Mesenchymal stem cell (in vitro differentiated cells and primary cell): ENCODE data around the gene AZU1. TPM values are rescaled to one million over a fixed set of nuclear protein-coding genes. Genes with fewer than 3 reads are reported as not detected.
A peak's percentile ranks its signal among the peaks of the same experiment; 100 is the strongest.

ENCODE experiments used
- DNase-seq: peaks from one replicate; pipeline ENCODE4 v3.0.0-alpha.2; 2013
- H2AFZ ChIP-seq: one replicate; pipeline ENCODE4 v1.6.1; 2013; ENCODE audit warnings: low read depth, mild to moderate bottlenecking, control low read depth, inconsistent platforms, low read length, moderate library complexity
- H2AK5ac ChIP-seq: 2 replicates; pipeline ENCODE4 v1.6.1; 2013; ENCODE audit warnings: low read length, moderate library complexity, mild to moderate bottlenecking, inconsistent platforms; ENCODE audit not compliant: severe bottlenecking
- H2BK120ac ChIP-seq: one replicate; pipeline ENCODE4 v1.6.1; 2013; ENCODE audit warnings: low read depth, mild to moderate bottlenecking, inconsistent platforms, low read length, moderate library complexity
- H2BK12ac ChIP-seq, 2 experiments: one replicate each; pipeline ENCODE4 v1.6.1; 2013; ENCODE audit warnings: inconsistent platforms in 2 of 2, low read length in 2 of 2, mild to moderate bottlenecking in 2 of 2, moderate library complexity in 2 of 2, control low read depth in 1 of 2
- H2BK15ac ChIP-seq: one replicate; pipeline ENCODE4 v1.6.1; 2013; ENCODE audit warnings: mild to moderate bottlenecking, low read depth, inconsistent platforms; ENCODE audit not compliant: poor library complexity, severe bottlenecking
- H2BK5ac ChIP-seq: 2 replicates; pipeline ENCODE4 v1.6.1; 2013; ENCODE audit warnings: low read depth, mild to moderate bottlenecking, low read length, control low read depth, inconsistent platforms; ENCODE audit not compliant: poor library complexity, severe bottlenecking
- H3K14ac ChIP-seq, 2 experiments: one replicate each; pipeline ENCODE4 v1.6.1; 2013; ENCODE audit warnings: inconsistent platforms in 2 of 2, low read length in 2 of 2, control low read depth in 1 of 2, mild to moderate bottlenecking in 1 of 2, moderate library complexity in 1 of 2
- H3K18ac ChIP-seq, 2 experiments: one replicate each; pipeline ENCODE4 v1.6.1; 2013; ENCODE audit warnings: inconsistent platforms in 2 of 2, low read length in 2 of 2, control low read depth in 1 of 2, low read depth in 1 of 2, mild to moderate bottlenecking in 1 of 2
- H3K23ac ChIP-seq, 2 experiments: one replicate each; pipeline ENCODE4 v1.6.1; 2013; ENCODE audit warnings: inconsistent platforms in 2 of 2, low read length in 2 of 2, mild to moderate bottlenecking in 2 of 2, moderate library complexity in 2 of 2, control low read depth in 1 of 2
- H3K27ac ChIP-seq: 2 replicates; pipeline ENCODE4 v1.5.1; 2013; ENCODE audit warnings: mild to moderate bottlenecking, moderate library complexity, low read length, control low read depth, inconsistent platforms; ENCODE audit not compliant: poor library complexity, severe bottlenecking
- H3K27me3 ChIP-seq, 2 experiments: 2 replicates each; pipeline versions ENCODE4 v1.6.1 to v1.7.0; 2013; ENCODE audit warnings: low read length in 2 of 2, mild to moderate bottlenecking in 2 of 2, moderate library complexity in 2 of 2, control low read depth in 1 of 2, inconsistent platforms in 1 of 2; ENCODE audit not compliant: control insufficient read depth in 1 of 2, insufficient read depth in 1 of 2
- H3K36me3 ChIP-seq, 2 experiments: 2 replicates each; pipeline versions ENCODE4 v1.6.1 to v1.7.0; 2013; ENCODE audit warnings: low read length in 2 of 2, control low read depth in 1 of 2, inconsistent platforms in 1 of 2, low read depth in 1 of 2, mild to moderate bottlenecking in 1 of 2; ENCODE audit not compliant: insufficient read depth in 2 of 2, control insufficient read depth in 1 of 2
- H3K4ac ChIP-seq, 2 experiments: one replicate each; pipeline ENCODE4 v1.6.1; 2013; ENCODE audit warnings: inconsistent platforms in 2 of 2, low read length in 2 of 2, mild to moderate bottlenecking in 2 of 2, moderate library complexity in 2 of 2, control low read depth in 1 of 2, low read depth in 1 of 2
- H3K4me1 ChIP-seq: 2 replicates; pipeline ENCODE4 v1.6.1; 2013; ENCODE audit warnings: low read depth, low read length, control low read depth; ENCODE audit not compliant: control insufficient read depth, insufficient read depth
- H3K4me2 ChIP-seq: 2 replicates; pipeline ENCODE4 v1.6.1; 2013; ENCODE audit warnings: low read length, mild to moderate bottlenecking, inconsistent platforms; ENCODE audit not compliant: poor library complexity, severe bottlenecking
- H3K4me3 ChIP-seq, 2 experiments: 2 replicates each; pipeline versions ENCODE4 v1.5.1 to v1.7.0; 2013; ENCODE audit warnings: low read length in 2 of 2, mild to moderate bottlenecking in 2 of 2, control low read depth in 1 of 2, low read depth in 1 of 2; ENCODE audit not compliant: insufficient read depth in 1 of 2
- H3K79me1 ChIP-seq: replicated peaks from 2 replicates; pipeline ENCODE4 v1.6.1; 2013; ENCODE audit warnings: mild to moderate bottlenecking, control low read depth, low read length, inconsistent platforms; ENCODE audit not compliant: poor library complexity, severe bottlenecking
- H3K9ac ChIP-seq: 2 replicates; pipeline ENCODE4 v1.7.0; 2013; ENCODE audit warnings: mild to moderate bottlenecking, low read length, moderate library complexity
- H3K9me3 ChIP-seq: 2 replicates; pipeline ENCODE4 v1.7.0; 2013; ENCODE audit warnings: mild to moderate bottlenecking, low read length; ENCODE audit not compliant: control insufficient read depth
- H4K8ac ChIP-seq: one replicate; pipeline ENCODE4 v1.6.1; 2013; ENCODE audit warnings: inconsistent platforms, mild to moderate bottlenecking, low read length, moderate library complexity
- H4K91ac ChIP-seq: one replicate; pipeline ENCODE4 v1.6.1; 2013; ENCODE audit warnings: mild to moderate bottlenecking, low read length, inconsistent platforms
- WGBS: methylation state at CpG from one replicate; pipeline ENCODE4 v1.1.7; 2013; ENCODE audit warnings: mixed read lengths; 5-methylcytosine and 5-hydroxymethylcytosine counted together
- polyA plus RNA-seq, 2 experiments: library from polyadenylated mRNA; stranded (reverse); fragments of 200-250 nt; gene quantifications; one replicate each; pipeline ENCODE4 v1.2.3, GENCODE V29; 2013

Gene AZU1
- 0.15 TPM for polyA plus RNA-seq (2013, experiment 1 of 2)
- 0.05 TPM for polyA plus RNA-seq (2013, experiment 2 of 2)

GRCh38 chr19:827710-828321 is at the start of gene AZU1:
Gene AZU1, plus strand, starts transcription at chr19:827837. Its CDS starts 10 bp downstream, at chr19:827847.
- Histone ChIP-seq H4K91ac (no peak within 1 kb of the TSS), H3K27me3 (peaks cover 0 to 29% of the 10 kb centered on the region in 2 experiments), H3K36me3 (no peaks in the 10 kb centered on the region), H2BK12ac (no peak within 1 kb of the TSS), H2BK120ac (no peak within 1 kb of the TSS), H3K4me1 (peaks cover 12% of the 10 kb centered on the region), H3K4me3 (no peak within 1 kb of the TSS), H3K79me1 (no peaks in the 10 kb centered on the region), H3K9me3 (no peaks in the 10 kb centered on the region), H3K4me2 (no peak within 1 kb of the TSS), H2BK15ac (no peak within 1 kb of the TSS), H2BK5ac (no peak within 1 kb of the TSS), H2AFZ (no peak within 1 kb of the TSS), H3K18ac (no peak within 1 kb of the TSS), H3K9ac (no peak within 1 kb of the TSS), H2AK5ac (no peak within 1 kb of the TSS), H4K8ac (no peak within 1 kb of the TSS), H3K4ac (no peak within 1 kb of the TSS), H3K27ac (no peak within 1 kb of the TSS), H3K23ac (no peak within 1 kb of the TSS), H3K14ac (no peak within 1 kb of the TSS)
- WGBS: 86% methylated on average over 30 of the region's 33 CpGs
- no peak for DNase-seq

- Histone ChIP-seq H2BK120ac (peak overlapping the region; percentile 90), H4K91ac (peak overlapping the region; percentile 100), H3K79me1 (peaks cover 5% of the 10 kb centered on the region), H3K9ac (peak overlapping the region; percentile 77), H3K4me1 (peaks cover 31% of the 10 kb centered on the region), H3K27me3 (no peaks in the 10 kb centered on the region), H3K36me3 (no peaks in the 10 kb centered on the region), H2AK5ac (peak overlapping the region; percentile 67), H2BK12ac (peak overlapping the region; percentile 99), H3K18ac (peak overlapping the region; percentile 85 to 96), H2BK5ac (peak overlapping the region; percentile 68), H3K23ac (no peak overlapping the region), H3K9me3 (no peaks in the 10 kb centered on the region), H3K4me2 (no peak overlapping the region), H2AFZ (peak overlapping the region; percentile 73), H4K8ac (peak overlapping the region; percentile 82), H3K4me3 (peak overlapping the region in 1 of 2 experiments; percentile 28), H3K4ac (peak overlapping the region; percentile 45 to 98), H3K27ac (peak overlapping the region; percentile 84), H3K14ac (peak overlapping the region in 1 of 2 experiments; percentile 22), H2BK15ac (peak overlapping the region; percentile 15)
- 61% methylated on average over 36 of the region's 36 CpGs for WGBS
- peak; percentile 98 for DNase-seq
Observed at GRCh38 chr19:778910-779653, 48.6 kb upstream of the AZU1 start.

- Histone ChIP-seq H3K79me1 (peaks cover 8% of the 10 kb centered on the region), H3K27me3 (no peaks in the 10 kb centered on the region), H4K91ac (peak overlapping the region; percentile 16), H2BK12ac (peak overlapping the region in 1 of 2 experiments; percentile 46), H3K23ac (no peak overlapping the region), H3K14ac (peak overlapping the region in 1 of 2 experiments; percentile 48), H3K9me3 (no peaks in the 10 kb centered on the region), H4K8ac (no peak overlapping the region), H3K4me2 (no peak overlapping the region), H3K4me3 (no peak overlapping the region), H2BK5ac (no peak overlapping the region), H3K36me3 (no peaks in the 10 kb centered on the region), H3K4ac (no peak overlapping the region), H3K4me1 (peaks cover 33% of the 10 kb centered on the region), H2BK120ac (no peak overlapping the region), H3K18ac (peak overlapping the region in 1 of 2 experiments; percentile 56), H3K27ac (no peak overlapping the region), H2AFZ (no peak overlapping the region), H2AK5ac (peak overlapping the region; percentile 26), H3K9ac (no peak overlapping the region), H2BK15ac (no peak overlapping the region)
- DNase-seq: no peak
- WGBS: 94% methylated on average over 15 of the region's 15 CpGs
Observed at GRCh38 chr19:780935-781334, 46.7 kb upstream of the AZU1 start.

GRCh38 chr19:781800-782184 is 45.8 kb upstream of the AZU1 start:
- H2AFZ ChIP-seq: no peak overlapping the region
- no peak for DNase-seq
- peak overlapping the region in 1 of 2 experiments; percentile 97 for H3K14ac ChIP-seq
- no peak overlapping the region for H3K4me2 ChIP-seq
- peak overlapping the region; percentile 74 for H4K8ac ChIP-seq
- peak overlapping the region; percentile 93 to 98 for H3K18ac ChIP-seq
- peaks cover 28% of the 10 kb centered on the region for H3K4me1 ChIP-seq
- whole genome bisulfite sequencing: 91% methylated on average over 16 of the region's 19 CpGs
- H2AK5ac ChIP-seq: peak overlapping the region; percentile 51
- H3K79me1 ChIP-seq: peaks cover 8% of the 10 kb centered on the region
- H3K4me3 ChIP-seq: no peak overlapping the region
- no peak overlapping the region for H3K9ac ChIP-seq
- peak overlapping the region; percentile 69 to 97 for H3K4ac ChIP-seq
- no peak overlapping the region for H3K27ac ChIP-seq
- peak overlapping the region; percentile 75 for H2BK120ac ChIP-seq
- peak overlapping the region in 1 of 2 experiments; percentile 83 for H3K23ac ChIP-seq
- H2BK15ac ChIP-seq: peak overlapping the region; percentile 29
- no peaks in the 10 kb centered on the region for H3K9me3 ChIP-seq
- H2BK12ac ChIP-seq: peak overlapping the region; percentile 85 to 100
- peak overlapping the region; percentile 93 for H4K91ac ChIP-seq
- H2BK5ac ChIP-seq: no peak overlapping the region
- no peaks in the 10 kb centered on the region for H3K36me3 ChIP-seq
- no peaks in the 10 kb centered on the region for H3K27me3 ChIP-seq
